Activated naive CD4-positive, alpha-beta T cell treated with anti-CD3 and anti-CD28 coated beads, Interleukin-2, amount 50 U/mL, for 16 hours (primary cell): Measurements from ENCODE around the gene CD63.

Source experiments
- DNase-seq: peaks from one replicate; pipeline ENCODE4 v3.0.0-alpha.2; 2020

Gene CD63

DNA sequence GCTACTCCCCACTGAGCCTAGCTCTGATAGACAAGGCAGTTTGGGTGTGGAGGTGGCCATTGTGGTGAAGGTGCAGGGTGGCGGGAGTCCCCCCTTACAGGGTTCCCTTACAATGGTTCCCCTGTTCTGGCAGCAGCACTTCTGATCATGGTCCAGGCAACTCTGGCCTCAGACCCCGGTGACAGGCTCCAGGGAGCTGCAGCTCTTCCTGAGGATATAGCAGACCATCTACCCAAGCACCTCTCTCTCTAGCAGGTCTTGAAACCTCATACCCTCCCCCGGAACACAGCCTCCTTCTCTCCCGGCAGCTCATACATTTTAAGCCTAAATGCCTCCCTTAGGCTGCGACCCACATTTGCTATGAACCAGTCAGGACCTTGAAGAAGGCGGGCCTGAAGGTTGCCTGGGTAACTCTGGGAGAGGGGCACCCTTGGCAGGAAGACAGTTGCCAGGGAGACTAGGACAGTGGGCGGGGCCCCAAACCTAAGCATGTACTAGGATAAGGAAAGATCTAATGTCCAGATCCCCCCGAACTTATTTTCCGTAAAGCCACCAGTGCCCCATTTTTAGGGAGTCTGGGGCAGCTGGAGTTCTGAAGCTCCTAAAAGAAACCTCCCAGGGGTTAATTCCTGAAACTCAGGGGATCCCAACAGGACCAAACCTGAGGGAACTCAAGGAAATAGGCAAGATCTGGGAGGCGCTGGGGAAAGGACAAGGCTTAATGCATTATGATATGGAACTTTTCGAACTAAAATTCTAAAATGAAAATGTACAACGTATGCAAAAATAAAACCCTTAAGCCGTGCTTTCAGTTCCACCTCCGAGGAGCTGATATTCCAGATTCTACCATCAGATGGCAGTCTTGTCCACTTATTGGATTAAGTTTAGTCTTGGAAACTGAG lies 9.6 kb upstream of the CD63 start:
- DNase-seq = peak; percentile 77

DNA sequence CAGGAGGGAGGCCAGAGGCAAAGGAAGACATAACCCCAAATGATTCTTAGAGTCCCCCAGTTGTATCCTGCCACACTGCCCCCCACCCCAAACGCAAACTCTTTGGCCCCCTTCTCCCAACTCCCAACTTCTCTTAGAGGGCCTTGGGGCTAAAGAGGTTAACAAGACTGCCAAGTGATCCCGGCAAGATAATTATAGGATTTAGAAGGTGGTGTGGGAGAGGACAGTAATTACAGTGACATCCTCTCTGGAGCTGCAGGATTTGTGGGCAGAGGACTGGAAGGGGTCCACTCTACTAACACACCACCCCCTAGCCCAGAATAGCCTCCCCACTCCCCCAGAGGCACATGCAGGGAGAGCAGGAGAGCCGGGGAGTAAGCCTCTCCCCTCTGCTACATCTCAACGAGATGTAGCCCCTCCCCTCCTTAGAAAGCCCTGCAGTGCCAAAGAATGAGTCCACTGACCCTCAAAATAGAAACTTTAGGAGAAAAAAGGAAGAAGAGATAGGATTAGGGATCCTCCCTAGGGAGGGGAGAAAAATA lies 8.8 kb upstream of the CD63 start:
- no peak for DNase-seq

DNA sequence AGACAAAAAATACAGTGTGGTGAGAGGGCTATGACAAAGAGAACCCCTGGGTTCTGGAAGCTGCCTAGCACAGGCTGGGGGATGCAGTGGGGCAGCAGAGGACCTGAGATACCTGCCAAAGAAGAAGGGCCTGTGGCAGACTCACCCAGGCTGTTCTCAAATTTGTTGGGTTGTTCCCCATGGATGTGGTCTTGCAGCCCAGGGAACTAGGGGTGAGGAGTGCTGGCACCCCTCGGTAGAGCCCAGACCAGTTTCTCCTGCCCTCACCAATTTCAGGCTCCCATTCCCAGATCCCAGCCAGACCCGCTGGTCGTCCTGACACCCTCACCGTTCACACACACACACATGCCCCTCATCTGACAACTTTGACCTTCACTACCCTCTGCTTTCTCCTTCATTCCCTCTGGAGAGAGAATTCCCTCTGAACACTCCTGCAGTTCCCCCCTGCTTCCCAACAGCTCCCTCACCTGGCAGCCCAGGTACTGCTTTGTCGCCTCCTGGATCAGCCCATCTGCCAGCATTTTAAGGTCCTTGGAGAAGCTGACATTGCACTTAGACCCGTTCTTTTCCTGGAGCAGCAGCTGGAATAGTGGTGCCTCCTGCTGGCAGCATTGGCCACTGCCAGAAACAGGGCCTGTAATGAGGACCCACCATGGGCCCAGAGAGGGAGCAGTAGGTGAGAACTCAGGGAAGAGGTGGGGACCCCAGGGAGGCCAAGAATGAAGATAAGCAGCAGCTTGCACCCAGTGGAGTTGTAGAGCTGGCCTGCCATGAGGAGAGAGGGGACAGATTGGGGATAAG lies 8.2 kb upstream of the CD63 start:
- peak; percentile 63 for DNase-seq

DNA sequence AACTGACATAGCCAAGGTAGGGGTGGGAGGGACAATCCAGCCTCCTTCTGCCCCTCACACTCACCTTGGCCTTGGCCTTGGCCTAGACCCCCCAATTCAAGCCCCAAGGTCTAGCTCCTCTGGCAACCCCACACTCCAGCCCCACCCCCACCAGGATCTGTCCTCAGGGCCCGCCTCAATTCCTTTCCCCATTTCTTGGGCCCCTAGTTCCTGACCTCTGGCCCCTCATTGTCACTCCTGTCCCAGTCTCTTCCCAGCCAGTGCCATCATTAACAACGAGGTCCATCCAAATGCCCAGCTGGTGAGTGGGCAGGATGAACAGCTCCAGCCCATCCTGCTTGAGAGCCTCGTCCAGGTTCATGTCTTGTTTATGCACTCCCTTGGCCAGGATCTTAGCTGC lies 7.3 kb upstream of the CD63 start:
- DNase-seq = no peak

DNA sequence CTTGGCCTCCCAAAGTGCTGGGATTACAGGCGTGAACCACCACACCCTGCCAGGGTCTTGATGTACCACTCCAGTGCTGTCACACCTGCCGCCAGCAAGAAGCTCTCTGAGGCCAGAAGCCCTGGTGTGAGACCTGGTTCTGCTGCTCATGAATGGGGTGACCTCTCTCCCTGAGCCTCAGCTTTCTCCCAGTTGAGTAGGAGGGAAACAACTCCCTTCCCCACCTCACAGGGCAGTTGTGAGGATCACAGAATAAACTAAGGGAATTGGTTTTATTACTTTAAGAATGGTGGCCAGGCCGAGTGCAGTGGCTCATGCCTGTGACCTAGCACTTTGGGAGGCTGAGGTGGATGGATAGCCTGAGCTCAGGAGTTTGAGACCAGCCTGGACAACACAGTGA lies 5.8 kb upstream of the CD63 start:
- no peak for DNase-seq

DNA sequence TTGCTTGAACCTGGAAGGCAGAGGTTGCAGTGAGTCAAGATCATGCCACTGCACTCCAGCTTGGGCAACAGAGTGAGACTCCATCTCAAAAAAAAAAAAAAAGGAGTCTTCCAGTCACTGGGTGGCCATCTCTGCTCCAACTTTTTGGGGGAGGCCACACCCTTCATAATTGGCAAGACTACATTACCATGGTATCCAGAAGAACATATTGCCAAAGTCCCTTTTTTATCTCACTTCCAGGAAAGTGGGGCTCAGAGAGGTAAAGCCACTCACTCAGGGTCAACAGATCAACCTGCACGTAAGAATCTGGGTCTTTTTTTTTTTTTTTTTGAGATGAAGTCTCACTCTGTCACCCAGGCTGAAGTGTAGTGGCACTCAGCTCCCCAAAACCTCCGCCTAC lies 5.0 kb upstream of the CD63 start:
- DNase-seq = no peak

DNA sequence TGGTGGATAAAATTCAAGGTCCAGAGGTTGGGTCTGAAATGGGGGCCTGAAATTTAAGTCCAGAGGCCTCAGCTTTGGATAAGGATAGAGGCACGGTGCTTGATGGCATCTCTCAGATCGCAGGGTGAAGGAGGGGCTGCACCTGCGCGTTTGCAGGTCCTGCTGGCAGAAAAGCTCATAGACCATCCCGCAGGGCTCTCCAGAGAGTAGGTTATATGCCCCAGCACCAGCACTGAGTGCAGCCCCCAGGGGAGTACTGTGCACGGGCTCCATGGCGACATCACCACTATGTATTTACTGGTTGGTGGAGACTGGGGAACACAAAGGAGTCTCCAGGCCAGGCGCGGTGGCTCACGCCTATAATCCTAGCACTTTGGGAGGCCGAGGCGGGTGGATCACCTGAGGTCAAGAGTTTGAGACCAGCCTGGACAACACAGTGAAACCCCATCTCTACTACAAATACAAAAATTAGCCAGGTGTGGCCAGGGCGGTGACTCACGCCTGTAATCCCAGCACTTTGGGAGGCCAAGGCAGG lies 4.3 kb upstream of the CD63 start:
- no peak for DNase-seq

DNA sequence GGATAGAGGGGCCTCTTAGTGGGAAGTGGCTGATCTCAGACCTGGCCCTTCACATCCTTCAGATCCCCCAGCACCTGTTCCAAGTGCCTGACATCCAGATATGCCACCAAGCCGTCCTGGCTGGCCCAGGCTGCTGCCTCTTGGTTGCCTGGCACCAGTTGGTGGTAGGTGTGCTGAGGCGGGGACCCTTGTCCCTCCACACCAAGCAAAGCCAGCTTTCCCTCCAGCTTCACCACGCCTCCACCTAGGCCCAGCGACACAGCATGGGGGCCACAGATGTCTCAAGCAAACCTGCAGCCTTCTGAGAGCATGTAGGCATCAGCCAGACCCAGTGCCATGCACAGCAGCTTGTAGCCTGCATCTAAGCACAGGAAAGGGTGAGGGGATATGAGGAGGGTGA lies 3.5 kb upstream of the CD63 start:
- DNase-seq = no peak

DNA sequence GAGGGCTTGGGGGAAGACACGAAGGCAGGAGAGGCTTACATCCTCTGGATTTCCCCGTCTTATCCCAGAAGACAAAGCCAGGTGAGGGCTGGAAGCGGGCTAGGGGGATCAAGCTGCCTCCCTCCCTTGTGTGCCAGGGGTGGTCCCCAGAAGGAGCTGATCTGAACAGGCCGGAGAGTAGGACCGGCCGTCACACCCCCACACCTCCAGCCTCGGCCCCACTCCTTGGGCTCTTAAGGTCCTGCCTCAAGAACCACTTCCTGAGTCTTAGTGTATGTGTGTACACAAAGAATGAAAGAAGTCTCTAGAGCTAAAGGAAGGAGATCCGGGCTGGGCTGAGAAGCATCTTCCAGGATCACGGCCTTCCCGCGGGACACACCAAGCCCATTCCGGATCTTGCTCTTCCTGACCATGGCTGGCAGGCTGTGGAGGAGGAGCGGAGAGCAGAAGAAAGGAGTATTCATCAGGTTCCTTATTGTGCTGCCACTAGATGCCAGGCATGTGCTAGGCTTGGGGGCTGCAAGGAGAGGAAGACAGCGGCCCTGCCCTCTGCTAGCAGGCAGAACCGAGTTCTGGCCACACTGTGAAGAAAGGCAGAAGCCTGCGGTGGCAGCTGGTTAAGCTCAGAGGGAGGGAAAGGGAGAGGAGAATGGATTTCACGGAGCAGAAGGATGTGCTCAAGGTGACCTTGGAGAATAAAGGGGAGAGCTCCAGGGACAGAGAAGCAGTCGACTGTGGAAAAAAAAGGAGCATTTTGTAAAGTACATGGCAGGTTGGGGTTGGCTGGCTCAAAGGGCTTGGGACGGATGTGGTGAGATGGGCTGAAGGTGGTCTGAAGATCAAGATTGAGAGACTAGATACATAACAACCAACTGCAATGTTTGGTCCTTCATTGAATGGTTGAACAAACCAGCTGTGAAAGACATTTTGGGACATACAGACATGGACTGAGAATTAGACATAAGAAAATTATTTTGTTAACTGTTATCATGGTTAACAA lies 1.3 kb upstream of the CD63 start:
- DNase-seq = no peak

DNA sequence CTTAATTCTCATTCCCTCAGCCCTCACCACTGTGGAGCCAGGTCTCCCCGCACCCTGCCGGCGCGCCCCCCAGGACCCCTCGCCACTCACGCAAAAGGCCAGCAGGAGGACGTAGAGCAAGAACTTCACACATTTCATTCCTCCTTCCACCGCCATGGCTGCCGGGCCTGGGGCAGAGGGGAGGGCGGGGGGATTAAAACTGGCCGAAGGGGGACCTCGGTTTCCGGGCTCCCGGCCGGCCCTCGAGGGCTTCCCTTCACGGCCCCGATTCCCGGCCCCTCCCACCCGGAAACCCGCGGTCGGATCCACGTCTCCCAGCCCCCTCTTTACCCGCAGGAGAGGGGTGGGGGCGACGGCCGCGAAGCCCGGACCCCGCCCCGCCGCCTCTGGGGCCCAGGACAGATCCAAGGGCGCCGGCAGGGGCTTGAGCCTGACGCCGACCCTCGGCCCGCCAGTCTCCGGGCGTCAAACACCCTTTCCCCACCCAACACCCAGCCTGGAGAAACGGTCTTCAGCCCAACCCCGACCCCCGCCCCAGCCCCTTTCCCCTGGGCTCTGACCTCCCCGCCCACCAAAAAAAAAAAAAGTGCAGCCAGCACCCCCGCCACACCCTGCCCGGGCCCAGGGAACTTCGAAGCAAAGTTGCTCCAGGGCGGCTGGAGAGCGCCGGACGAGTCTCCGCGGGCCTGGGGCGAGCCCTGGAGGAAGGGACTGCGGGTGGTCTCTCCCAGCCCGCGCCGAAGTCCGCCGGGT lies 447 bp downstream of the CD63 start:
- no peak for DNase-seq

DNA sequence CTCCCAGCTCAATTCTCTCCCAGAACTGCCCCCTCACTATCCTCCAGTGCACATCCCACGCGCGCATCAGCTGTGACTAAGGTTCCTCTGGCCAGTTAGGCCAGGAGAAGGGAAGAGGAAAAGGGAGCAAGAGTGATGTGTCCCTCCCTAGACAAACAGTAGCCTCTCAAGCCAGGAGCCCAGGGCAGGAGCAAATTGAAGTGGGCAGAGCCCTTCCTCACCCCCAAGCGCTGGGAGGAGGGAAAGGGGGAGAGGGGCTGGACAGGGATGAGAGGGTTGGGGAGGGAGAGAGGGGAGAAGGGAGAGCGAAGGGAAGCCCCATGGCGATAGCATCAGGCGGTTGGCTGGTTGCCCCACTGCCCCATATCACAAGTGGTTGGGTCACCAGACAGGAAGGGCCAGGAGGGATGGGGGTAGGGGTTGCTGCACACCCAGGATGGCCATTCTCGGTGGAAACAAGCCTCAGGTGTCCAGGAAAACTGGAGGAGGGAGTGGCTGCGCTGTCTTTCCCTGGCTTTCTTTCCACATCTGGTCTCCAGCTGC lies 1.1 kb downstream of the CD63 start:
- DNase-seq = no peak

DNA sequence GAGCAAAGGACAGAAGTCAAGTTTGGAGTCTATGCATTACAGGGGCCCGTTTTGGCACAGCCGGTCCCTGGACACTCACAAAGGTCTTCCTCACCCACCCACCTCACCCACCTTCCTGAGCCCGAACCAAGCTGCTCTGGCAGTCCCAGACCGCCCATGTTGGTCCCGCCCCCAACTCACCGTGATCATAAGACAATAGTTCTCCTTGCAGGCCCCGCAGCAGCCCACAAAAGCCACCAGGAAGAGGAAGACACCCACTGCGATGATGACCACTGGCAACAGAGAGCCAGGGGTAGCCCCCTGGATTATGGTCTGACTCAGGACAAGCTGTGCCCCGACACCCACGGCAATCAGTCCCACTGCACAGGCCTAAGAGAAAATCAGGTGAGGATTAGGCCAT lies 1.8 kb downstream of the CD63 start:
- DNase-seq = no peak

DNA sequence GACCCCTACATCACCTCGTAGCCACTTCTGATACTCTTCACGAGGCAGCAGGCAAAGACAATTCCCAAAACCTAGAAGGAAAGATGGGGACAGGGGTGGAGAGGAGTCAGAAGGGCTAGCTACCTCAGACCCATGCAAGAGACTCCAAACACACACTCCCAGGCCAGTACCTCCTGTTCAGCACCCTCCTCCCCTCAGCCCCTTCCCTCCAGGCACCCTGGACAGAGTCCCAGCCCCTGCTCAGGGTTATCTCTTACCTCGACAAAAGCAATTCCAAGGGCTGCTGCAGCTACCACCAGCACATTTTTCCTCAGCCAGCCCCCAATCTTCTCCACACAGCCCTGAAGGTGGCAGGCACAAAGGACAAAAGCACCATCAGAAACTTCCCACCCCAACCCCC lies 3.3 kb downstream of the CD63 start:
- DNase-seq = no peak

DNA sequence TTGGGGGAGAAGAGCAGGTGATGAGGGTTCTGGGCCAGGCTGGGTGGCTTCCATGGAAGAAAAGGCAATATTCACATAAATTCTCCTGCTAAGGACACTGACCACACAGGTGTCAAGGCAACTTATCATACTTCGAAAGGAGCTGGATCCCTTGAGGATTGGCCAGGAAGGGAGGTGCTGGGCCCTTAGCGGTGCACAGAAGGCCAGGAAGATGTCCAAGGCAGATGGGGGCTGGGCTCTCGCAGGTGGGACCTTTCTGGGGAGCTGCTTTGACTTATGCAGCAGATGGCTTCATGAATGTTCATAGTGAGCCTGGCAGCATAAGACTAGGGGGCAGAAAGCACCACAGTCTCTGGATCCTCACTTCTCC lies 3.9 kb downstream of the CD63 start:
- DNase-seq = no peak

DNA sequence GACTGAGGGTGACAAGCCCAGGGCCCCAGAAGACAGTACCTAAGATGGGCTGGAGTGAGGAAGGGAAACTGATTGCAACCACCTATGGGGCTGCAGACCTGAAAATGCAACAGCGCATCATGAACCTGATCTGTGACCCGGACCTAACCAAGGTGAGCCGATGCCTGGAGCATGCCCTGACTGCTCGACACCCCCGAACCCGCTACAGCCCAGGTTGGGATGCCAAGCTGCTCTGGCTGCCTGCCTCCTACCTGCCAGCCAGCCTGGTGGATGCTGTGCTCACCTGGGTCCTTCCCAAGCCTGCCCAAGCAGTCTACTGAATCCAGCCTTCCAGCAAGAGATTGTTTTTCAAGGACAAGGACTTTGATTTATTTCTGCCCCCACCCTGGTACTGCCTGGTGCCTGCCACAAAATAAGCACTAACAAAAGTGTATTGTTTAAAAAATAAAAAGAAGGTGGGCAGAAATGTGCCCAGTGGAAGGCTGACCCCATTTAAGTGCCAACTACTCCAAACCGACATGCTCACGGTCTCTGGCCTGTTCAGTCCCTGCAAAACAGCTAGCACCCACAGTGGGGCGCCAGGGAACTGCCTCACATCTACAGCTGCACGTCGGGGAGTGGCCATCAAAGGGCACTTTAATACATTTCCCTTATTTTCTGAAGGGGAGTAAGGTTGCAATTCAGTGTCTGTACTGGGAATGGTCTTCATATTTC lies 4.4 kb downstream of the CD63 start:
- DNase-seq = peak; percentile 68

DNA sequence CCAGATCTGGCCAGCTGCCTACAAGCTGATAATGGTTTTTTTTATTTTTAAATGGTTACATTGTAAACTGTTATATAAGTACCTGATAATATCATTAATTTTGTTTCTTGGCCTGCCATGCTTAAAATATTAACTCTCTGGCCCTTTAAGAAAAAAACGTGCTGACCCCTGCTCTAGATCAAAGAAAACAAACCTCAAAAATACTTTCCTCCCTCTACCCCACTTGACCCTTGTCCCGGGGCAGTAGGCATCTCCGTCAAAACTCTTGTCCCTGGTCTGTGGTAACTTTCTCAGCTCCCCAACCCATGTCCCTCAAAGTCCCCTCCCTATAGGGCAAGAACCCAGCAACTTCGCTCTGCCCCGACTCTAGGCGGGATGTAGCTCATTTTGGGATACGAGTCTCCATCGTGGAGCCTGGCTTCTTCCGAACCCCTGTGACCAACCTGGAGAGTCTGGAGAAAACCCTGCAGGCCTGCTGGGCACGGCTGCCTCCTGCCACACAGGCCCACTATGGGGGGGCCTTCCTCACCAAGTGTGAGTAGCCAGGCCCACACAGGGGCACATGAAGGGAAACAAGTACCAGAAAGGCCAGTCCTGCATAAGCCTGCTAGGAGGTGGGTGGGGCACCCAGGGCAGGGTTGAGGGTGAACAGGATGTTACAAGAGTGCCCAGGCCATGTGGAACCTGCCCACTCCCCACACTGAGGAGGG lies 5.1 kb downstream of the CD63 start:
- DNase-seq = no peak

DNA sequence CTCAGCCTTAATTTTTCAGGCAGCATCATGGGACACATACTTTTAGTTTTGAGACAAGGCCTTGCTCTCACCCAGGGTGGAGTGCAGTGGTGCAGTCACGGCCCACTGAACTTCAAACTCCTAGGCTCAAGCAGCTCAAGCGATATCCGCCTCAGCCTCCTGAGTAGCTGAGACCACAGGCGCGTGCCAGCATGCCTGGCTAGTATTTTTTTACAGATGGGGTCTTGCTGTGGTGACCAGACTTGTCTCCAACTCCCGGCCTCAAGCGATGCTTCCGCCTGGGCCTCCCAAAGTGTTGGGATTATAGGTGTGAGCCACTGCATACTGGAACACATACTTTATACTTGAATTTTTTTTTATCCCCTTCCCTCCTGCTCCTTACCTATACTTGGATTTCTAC lies 5.9 kb downstream of the CD63 start:
- no peak for DNase-seq

DNA sequence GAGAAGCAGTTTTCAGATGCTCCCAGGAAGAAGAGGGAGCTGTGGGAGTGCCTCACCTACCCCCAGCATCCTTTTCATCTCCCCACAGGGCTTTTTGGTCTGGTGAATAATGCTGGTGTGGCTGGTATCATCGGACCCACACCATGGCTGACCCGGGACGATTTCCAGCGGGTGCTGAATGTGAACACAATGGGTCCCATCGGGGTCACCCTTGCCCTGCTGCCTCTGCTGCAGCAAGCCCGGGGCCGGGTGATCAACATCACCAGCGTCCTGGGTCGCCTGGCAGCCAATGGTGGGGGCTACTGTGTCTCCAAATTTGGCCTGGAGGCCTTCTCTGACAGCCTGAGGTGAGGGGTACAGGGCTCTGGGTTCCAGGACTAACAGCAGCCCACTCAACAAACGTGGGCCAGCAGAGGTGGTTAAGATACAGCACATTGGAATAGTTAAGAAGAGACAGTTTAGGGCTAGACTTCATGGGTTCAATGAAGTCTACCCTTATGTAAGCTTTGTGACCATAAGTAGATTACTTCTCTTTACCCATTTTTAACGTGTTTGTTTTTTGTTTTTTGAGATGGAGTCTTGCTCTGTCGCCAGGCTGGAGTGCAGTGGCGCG lies 7.1 kb downstream of the CD63 start:
- no peak for DNase-seq

DNA sequence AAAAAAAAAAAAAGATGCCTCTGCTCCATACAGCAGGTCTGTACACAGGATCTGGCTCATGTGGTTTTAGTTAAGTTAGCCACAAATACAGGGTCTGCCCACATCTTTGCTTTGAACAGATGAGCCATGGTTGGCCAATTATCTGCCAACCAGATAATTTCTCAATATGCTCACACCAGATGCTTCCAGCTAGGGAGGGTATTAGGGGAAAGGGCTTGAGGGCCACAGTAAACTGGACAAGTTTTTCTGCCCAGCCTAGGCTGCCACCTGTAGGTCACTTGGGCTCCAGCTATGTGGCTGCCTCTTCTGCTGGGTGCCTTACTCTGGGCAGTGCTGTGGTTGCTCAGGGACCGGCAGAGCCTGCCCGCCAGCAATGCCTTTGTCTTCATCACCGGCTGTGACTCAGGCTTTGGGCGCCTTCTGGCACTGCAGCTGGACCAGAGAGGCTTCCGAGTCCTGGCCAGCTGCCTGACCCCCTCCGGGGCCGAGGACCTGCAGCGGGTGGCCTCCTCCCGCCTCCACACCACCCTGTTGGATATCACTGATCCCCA lies 7.8 kb downstream of the CD63 start:
- no peak for DNase-seq
